Central memory CD8-positive, alpha-beta T cell (primary cell): ENCODE results near the gene PNCK.

Experiments used
- ATAC-seq: fragments of 150-1000 bp; cut with Tn5 transposase; replicated peaks from 2 replicates; pipeline ENCODE4 v1.10.0; 2022; ENCODE audit warnings: mild to moderate bottlenecking, moderate FRiP score, moderate number of reproducible peaks; ENCODE audit not compliant: poor library complexity, severe bottlenecking; ENCODE audit errors: extremely low read depth
- DNase-seq, 2 donors: peaks; one replicate each; pipeline ENCODE4 v3.0.0; 2021; ENCODE audit warnings: low spot score in 2 of 2
- H3K27ac Mint-ChIP-seq: one replicate; pipeline ENCODE4 v1.8.0; 2022; ENCODE audit warnings: low read depth, mild to moderate bottlenecking, moderate library complexity, mixed read lengths
- H3K27me3 Mint-ChIP-seq: one replicate; pipeline ENCODE4 v1.8.0; 2022; ENCODE audit warnings: mixed read lengths
- H3K36me3 Mint-ChIP-seq: one replicate; pipeline ENCODE4 v1.8.0; 2022; ENCODE audit warnings: mild to moderate bottlenecking, moderate library complexity, mixed read lengths; ENCODE audit not compliant: insufficient read depth
- H3K4me1 Mint-ChIP-seq: one replicate; pipeline ENCODE4 v1.8.0; 2022; ENCODE audit warnings: mixed read lengths
- H3K4me3 Mint-ChIP-seq: one replicate; pipeline ENCODE4 v1.8.0; 2022; ENCODE audit warnings: mild to moderate bottlenecking, moderate library complexity, mixed read lengths
- H3K9me3 Mint-ChIP-seq: one replicate; pipeline ENCODE4 v1.8.0; 2022; ENCODE audit warnings: mixed read lengths

PNCK gene

GRCh38 chrX:153671589-153672530 lies 1.8 kb downstream of the PNCK start:
- Mint-ChIP-seq H3K4me1 (peaks cover 13% of the 10 kb centered on the region), H3K36me3 (no peaks in the 10 kb centered on the region), H3K27me3 (peaks cover 34% of the 10 kb centered on the region), H3K4me3 (no peak overlapping the region), H3K27ac (no peak overlapping the region), H3K9me3 (no peaks in the 10 kb centered on the region)
- ATAC-seq: no peak
- DNase-seq: no peak

GRCh38 chrX:153670748-153671588 lies 2.6 kb downstream of the PNCK start:
- Mint-ChIP-seq H3K4me3 (no peak overlapping the region), H3K9me3 (no peaks in the 10 kb centered on the region), H3K4me1 (peaks cover 13% of the 10 kb centered on the region), H3K27ac (no peak overlapping the region), H3K27me3 (peaks cover 41% of the 10 kb centered on the region), H3K36me3 (no peaks in the 10 kb centered on the region)
- no peak for ATAC-seq
- DNase-seq: no peak

GRCh38 chrX:153669901-153670731 lies 3.5 kb downstream of the PNCK start:
- Mint-ChIP-seq H3K36me3 (no peaks in the 10 kb centered on the region), H3K27ac (no peak overlapping the region), H3K4me1 (peaks cover 13% of the 10 kb centered on the region), H3K4me3 (no peak overlapping the region), H3K27me3 (peaks cover 43% of the 10 kb centered on the region), H3K9me3 (no peaks in the 10 kb centered on the region)
- no peak for DNase-seq
- ATAC-seq: no peak

GRCh38 chrX:153669174-153669890 lies 4.3 kb downstream of the PNCK start:
- peak in 1 of 2 donors; percentile 31 for DNase-seq
- peaks cover 12% of the 10 kb centered on the region for H3K4me1 Mint-ChIP-seq
- H3K27ac Mint-ChIP-seq: no peak overlapping the region
- peaks cover 35% of the 10 kb centered on the region for H3K27me3 Mint-ChIP-seq
- ATAC-seq: no peak
- no peaks in the 10 kb centered on the region for H3K36me3 Mint-ChIP-seq
- no peaks in the 10 kb centered on the region for H3K9me3 Mint-ChIP-seq
- no peak overlapping the region for H3K4me3 Mint-ChIP-seq

- Mint-ChIP-seq H3K4me1 (peaks cover 8% of the 10 kb centered on the region), H3K9me3 (no peaks in the 10 kb centered on the region), H3K36me3 (no peaks in the 10 kb centered on the region), H3K4me3 (no peak overlapping the region), H3K27me3 (peaks cover 28% of the 10 kb centered on the region), H3K27ac (no peak overlapping the region)
- DNase-seq: no peak
- ATAC-seq: no peak
Observed at GRCh38 chrX:153668423-153669173, 5.0 kb downstream of the PNCK start.

- H3K4me3 Mint-ChIP-seq: peak overlapping the region; percentile 71
- peak overlapping the region; percentile 38 for H3K27ac Mint-ChIP-seq
- peak; percentile 55 to 69 for DNase-seq
- peaks cover 8% of the 10 kb centered on the region for H3K4me1 Mint-ChIP-seq
- H3K27me3 Mint-ChIP-seq: peaks cover 26% of the 10 kb centered on the region
- H3K36me3 Mint-ChIP-seq: no peaks in the 10 kb centered on the region
- peak; percentile 71 for ATAC-seq
- no peaks in the 10 kb centered on the region for H3K9me3 Mint-ChIP-seq
Observed at GRCh38 chrX:153667956-153668396, 5.6 kb downstream of the PNCK start.

- Mint-ChIP-seq H3K4me1 (peaks cover 8% of the 10 kb centered on the region), H3K27ac (peak overlapping the region; percentile 38), H3K4me3 (peak overlapping the region; percentile 71), H3K36me3 (no peaks in the 10 kb centered on the region), H3K27me3 (peaks cover 21% of the 10 kb centered on the region), H3K9me3 (no peaks in the 10 kb centered on the region)
- no peak for ATAC-seq
- DNase-seq: no peak
Observed at GRCh38 chrX:153667281-153667955, 6.2 kb downstream of the PNCK start.

- Mint-ChIP-seq H3K4me3 (no peak overlapping the region), H3K4me1 (peaks cover 8% of the 10 kb centered on the region), H3K36me3 (no peaks in the 10 kb centered on the region), H3K27ac (no peak overlapping the region), H3K27me3 (peaks cover 27% of the 10 kb centered on the region), H3K9me3 (no peaks in the 10 kb centered on the region)
- DNase-seq (no peak), ATAC-seq (no peak)
Observed at GRCh38 chrX:153665726-153666306, 7.8 kb downstream of the PNCK start.

GRCh38 chrX:153662266-153662665 lies 11.3 kb downstream of the PNCK start:
- peak in 1 of 2 donors; percentile 41 for DNase-seq
- H3K4me3 Mint-ChIP-seq: no peak overlapping the region
- H3K27ac Mint-ChIP-seq: no peak overlapping the region
- peaks cover 2% of the 10 kb centered on the region for H3K36me3 Mint-ChIP-seq
- ATAC-seq: no peak
- H3K4me1 Mint-ChIP-seq: no peaks in the 10 kb centered on the region
- H3K27me3 Mint-ChIP-seq: peaks cover 21% of the 10 kb centered on the region
- no peaks in the 10 kb centered on the region for H3K9me3 Mint-ChIP-seq

- H3K4me1 Mint-ChIP-seq: no peaks in the 10 kb centered on the region
- H3K27me3 Mint-ChIP-seq: peaks cover 11% of the 10 kb centered on the region
- H3K27ac Mint-ChIP-seq: no peak overlapping the region
- ATAC-seq (no peak), DNase-seq (no peak)
- H3K36me3 Mint-ChIP-seq: peaks cover 2% of the 10 kb centered on the region
- H3K9me3 Mint-ChIP-seq: no peaks in the 10 kb centered on the region
- no peak overlapping the region for H3K4me3 Mint-ChIP-seq
Observed at GRCh38 chrX:153659268-153659667, 14.3 kb downstream of the PNCK start.
